ENCODE data around the gene CACNA2D3. TPM values are rescaled to one million over a fixed set of nuclear protein-coding genes. Genes with fewer than 3 reads are reported as not detected.

Gene CACNA2D3
- total and polyA plus RNA-seq, 7 experiments from 2014 or later: 0.27 to 4.1 TPM; not detected in 5

DNA sequence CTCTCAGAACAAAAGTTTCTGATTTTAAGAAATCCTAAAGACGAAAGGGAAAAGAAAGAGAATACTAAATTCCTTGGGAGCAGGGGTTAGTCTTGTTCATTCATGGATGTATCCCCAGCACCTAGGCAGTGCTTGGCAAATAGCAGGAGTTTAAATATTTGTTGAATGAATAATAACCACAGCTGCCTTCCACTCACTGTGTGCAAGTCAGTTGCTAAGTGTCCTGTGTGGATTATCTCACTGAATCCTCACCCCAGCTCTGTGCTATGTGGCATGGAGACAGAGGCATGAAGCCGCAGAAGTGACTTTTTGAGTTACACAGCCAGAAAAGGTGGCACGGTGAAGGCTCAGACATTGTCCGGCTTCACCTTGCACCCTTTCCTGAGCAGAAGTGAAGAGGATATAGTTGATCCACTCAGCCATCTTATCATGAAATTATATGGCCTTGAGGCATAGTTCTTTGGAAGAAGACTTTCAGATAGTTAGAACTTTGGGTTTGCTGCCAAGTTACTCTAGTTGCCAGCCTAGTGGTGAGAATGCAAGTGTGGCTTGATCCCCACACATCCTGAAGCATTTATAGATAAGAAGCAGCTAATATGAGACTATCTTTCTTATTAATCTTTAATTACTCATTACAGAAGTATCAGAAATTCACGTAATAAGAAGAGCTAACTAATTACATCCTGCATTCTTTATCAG is 450.0 kb downstream of the CACNA2D3 start:
- Histone ChIP-seq H3K36me3 (ENCODE audit: control insufficient read depth in 2 of 3, insufficient read depth in 3 of 3, low read length in 3 of 3) (no peaks in the 10 kb centered on the region), H3K4me1 (ENCODE audit: control insufficient read depth in 2 of 2, insufficient read depth in 2 of 2, low read length in 2 of 2) (no peaks in the 10 kb centered on the region), H3K9me3 (ENCODE audit: control insufficient read depth in 2 of 3, low read length in 3 of 3) (no peaks in the 10 kb centered on the region), H3K27ac (ENCODE audit: low read depth, low read length) (no peak overlapping the region), H3K27me3 (ENCODE audit: control insufficient read depth in 2 of 2, insufficient read depth in 2 of 2, low read length in 2 of 2) (no peaks in the 10 kb centered on the region), H3K4me3 (ENCODE audit: low read length) (no peak overlapping the region)
- H3K9me3 Mint-ChIP-seq: peaks cover 0 to 5% (median 1%) of the 10 kb centered on the region in 11 donors
- intact Hi-C loops (cut with micrococcal nuclease): no loop called here
- H3K36me3 Mint-ChIP-seq: no peaks in the 10 kb centered on the region
- ChIA-PET CTCF (no interaction called here), POLR2A (no interaction called here)
- no peak overlapping the region for H3K4me3 Mint-ChIP-seq
- H3K4me1 Mint-ChIP-seq: no peaks in the 10 kb centered on the region
- no peak for DNase-seq
- ATAC-seq: no peak
- peaks cover 0 to 6% (median 0%) of the 10 kb centered on the region in 5 donors for H3K27me3 Mint-ChIP-seq
- no peak overlapping the region for H3K27ac Mint-ChIP-seq

DNA sequence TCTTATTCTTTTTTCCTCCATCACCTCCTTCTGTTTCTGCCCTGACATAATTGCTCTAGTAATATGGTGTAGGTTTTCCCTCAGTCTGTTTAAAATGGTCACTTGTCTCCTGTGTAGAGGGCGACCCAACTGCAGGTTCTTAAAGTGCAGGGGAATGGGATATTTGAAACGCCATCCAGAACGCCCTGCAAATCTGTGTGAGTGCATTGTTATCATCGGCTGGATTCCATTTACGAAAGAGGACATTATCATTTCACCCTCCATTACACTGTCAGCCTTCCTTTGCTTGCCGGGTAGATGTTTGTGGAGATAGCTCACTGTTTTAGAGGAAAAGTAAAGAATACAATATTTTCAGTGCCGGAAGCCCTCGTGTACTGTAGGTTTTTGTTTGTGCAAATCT is 451.5 kb downstream of the CACNA2D3 start:
- H3K36me3 ChIP-seq (ENCODE audit: control insufficient read depth in 2 of 3, insufficient read depth in 3 of 3, low read length in 3 of 3): no peaks in the 10 kb centered on the region
- no peak overlapping the region for H3K4me3 ChIP-seq (ENCODE audit: low read length)
- POLR2A ChIA-PET: no interaction called here
- DNase-seq (no peak), ATAC-seq (no peak)
- no peak overlapping the region for H3K27ac ChIP-seq (ENCODE audit: low read depth, low read length)
- H3K27me3 Mint-ChIP-seq: peaks cover 0 to 6% (median 0%) of the 10 kb centered on the region in 5 donors
- no peaks in the 10 kb centered on the region for H3K9me3 ChIP-seq (ENCODE audit: control insufficient read depth in 2 of 3, low read length in 3 of 3)
- intact Hi-C loops (cut with micrococcal nuclease): no loop called here
- no peaks in the 10 kb centered on the region for H3K4me1 ChIP-seq (ENCODE audit: control insufficient read depth in 2 of 2, insufficient read depth in 2 of 2, low read length in 2 of 2)
- no peak overlapping the region for H3K27ac Mint-ChIP-seq
- CTCF ChIA-PET: no interaction called here
- no peaks in the 10 kb centered on the region for H3K36me3 Mint-ChIP-seq
- H3K27me3 ChIP-seq (ENCODE audit: control insufficient read depth in 2 of 2, insufficient read depth in 2 of 2, low read length in 2 of 2): no peaks in the 10 kb centered on the region
- peaks cover 0 to 7% (median 2%) of the 10 kb centered on the region in 11 donors for H3K9me3 Mint-ChIP-seq
- H3K4me3 Mint-ChIP-seq: no peak overlapping the region
- no peaks in the 10 kb centered on the region for H3K4me1 Mint-ChIP-seq

DNA sequence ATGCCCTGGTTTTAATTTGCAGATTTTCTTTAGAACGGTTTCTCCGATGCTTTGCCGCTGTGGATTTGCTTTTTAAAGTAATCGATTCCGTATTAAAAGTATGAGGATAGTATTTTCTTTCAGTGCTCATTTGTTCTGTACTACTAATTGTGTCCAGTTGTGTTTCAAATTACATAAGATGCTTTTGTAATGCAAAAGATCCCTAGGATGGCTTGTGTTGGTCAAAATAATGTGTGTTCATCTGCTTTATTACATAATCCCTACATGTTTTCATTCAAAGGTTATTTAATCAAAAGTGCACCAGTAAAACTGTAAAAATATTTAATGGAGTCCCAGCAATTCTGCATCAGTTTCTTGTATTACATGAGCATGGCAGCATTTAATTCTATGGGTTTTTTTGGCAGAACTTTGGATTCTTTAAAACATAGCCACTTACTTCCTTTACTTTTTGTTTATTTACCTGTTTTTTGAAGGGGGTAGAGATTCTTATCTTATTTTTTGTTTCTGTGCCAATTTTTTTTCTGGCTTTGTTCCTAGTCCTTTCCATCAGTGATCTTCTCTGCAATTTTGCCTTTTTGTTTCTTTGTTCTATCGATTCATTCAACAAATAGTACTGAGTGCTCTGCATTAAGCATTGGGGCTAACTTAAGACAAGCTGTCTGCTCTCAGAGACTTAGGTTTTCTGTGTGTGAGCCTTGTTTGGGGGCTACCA is 452.7 kb downstream of the CACNA2D3 start:
- no peaks in the 10 kb centered on the region for H3K4me1 ChIP-seq (ENCODE audit: control insufficient read depth in 2 of 2, insufficient read depth in 2 of 2, low read length in 2 of 2)
- H3K27ac ChIP-seq (ENCODE audit: low read depth, low read length): no peak overlapping the region
- H3K27me3 ChIP-seq (ENCODE audit: control insufficient read depth in 2 of 2, insufficient read depth in 2 of 2, low read length in 2 of 2): no peaks in the 10 kb centered on the region
- intact Hi-C loops (cut with micrococcal nuclease): no loop called here
- Mint-ChIP-seq H3K4me3 (no peak overlapping the region), H3K9me3 (peaks cover 0 to 12% (median 2%) of the 10 kb centered on the region in 11 donors), H3K4me1 (no peaks in the 10 kb centered on the region), H3K36me3 (no peaks in the 10 kb centered on the region), H3K27ac (no peak overlapping the region), H3K27me3 (peaks cover 0 to 6% (median 0%) of the 10 kb centered on the region in 5 donors)
- H3K9me3 ChIP-seq (ENCODE audit: control insufficient read depth in 2 of 3, low read length in 3 of 3): no peaks in the 10 kb centered on the region
- no peaks in the 10 kb centered on the region for H3K36me3 ChIP-seq (ENCODE audit: control insufficient read depth in 2 of 3, insufficient read depth in 3 of 3, low read length in 3 of 3)
- ATAC-seq (no peak), DNase-seq (no peak)
- CTCF ChIA-PET: no interaction called here
- no peak overlapping the region for H3K4me3 ChIP-seq (ENCODE audit: low read length)
- POLR2A ChIA-PET: no interaction called here

DNA sequence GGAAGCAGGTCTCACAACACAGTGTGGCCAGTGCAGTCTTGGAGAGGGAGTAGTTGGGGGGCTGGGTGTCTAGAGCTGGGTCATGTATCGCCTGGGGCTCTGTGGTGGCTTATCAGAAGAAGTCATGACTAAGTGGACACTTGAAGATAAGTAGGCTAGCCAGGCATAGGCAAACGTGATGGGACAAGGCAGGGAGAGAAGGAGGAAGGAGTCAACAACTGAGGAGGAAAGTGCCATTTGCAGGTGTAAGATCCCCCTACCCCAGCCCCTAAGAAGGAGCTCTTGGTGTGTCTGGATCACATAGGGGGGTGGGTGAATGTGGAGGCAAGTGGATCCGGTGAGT is 453.2 kb downstream of the CACNA2D3 start:
- ATAC-seq (no peak), DNase-seq (no peak)
- Mint-ChIP-seq H3K4me3 (no peak overlapping the region), H3K9me3 (peaks cover 0 to 12% (median 2%) of the 10 kb centered on the region in 11 donors), H3K27me3 (peaks cover 0 to 6% (median 0%) of the 10 kb centered on the region in 5 donors), H3K4me1 (no peaks in the 10 kb centered on the region), H3K27ac (no peak overlapping the region), H3K36me3 (no peaks in the 10 kb centered on the region)
- no peaks in the 10 kb centered on the region for H3K27me3 ChIP-seq (ENCODE audit: control insufficient read depth in 2 of 2, insufficient read depth in 2 of 2, low read length in 2 of 2)
- H3K9me3 ChIP-seq (ENCODE audit: control insufficient read depth in 2 of 3, low read length in 3 of 3): no peaks in the 10 kb centered on the region
- H3K36me3 ChIP-seq (ENCODE audit: control insufficient read depth in 2 of 3, insufficient read depth in 3 of 3, low read length in 3 of 3): no peaks in the 10 kb centered on the region
- no peak overlapping the region for H3K4me3 ChIP-seq (ENCODE audit: low read length)
- H3K4me1 ChIP-seq (ENCODE audit: control insufficient read depth in 2 of 2, insufficient read depth in 2 of 2, low read length in 2 of 2): no peaks in the 10 kb centered on the region
- CTCF ChIA-PET: no interaction called here
- POLR2A ChIA-PET: no interaction called here
- H3K27ac ChIP-seq (ENCODE audit: low read depth, low read length): no peak overlapping the region
- intact Hi-C loops (cut with micrococcal nuclease): no loop called here

DNA sequence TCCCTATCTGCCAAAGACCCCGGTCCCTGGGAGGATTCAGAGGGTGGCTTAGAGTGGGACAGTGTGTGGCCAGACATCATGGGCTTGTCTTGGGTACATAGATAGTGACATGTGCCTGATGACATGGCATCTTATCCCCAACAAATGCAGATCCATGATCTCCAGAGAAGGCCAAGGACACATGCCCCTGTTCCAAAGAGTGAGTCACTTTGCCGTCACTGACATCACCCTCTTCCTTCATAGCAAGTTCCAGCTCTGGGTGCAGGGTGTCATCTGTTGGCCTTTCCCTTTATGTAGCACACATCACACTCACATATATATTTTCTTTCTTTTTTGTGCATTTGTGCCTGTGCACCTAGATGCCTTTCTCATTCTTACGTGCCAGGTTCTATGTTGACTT is 455.0 kb downstream of the CACNA2D3 start:
- peaks cover 0 to 12% (median 3%) of the 10 kb centered on the region in 11 donors for H3K9me3 Mint-ChIP-seq
- peaks cover 0 to 10% (median 0%) of the 10 kb centered on the region in 5 donors for H3K27me3 Mint-ChIP-seq
- ChIA-PET CTCF (no interaction called here), POLR2A (no interaction called here)
- DNase-seq (no peak), ATAC-seq (no peak)
- no peaks in the 10 kb centered on the region for H3K4me1 Mint-ChIP-seq
- Histone ChIP-seq H3K36me3 (ENCODE audit: control insufficient read depth in 2 of 3, insufficient read depth in 3 of 3, low read length in 3 of 3) (no peaks in the 10 kb centered on the region), H3K27me3 (ENCODE audit: control insufficient read depth in 2 of 2, insufficient read depth in 2 of 2, low read length in 2 of 2) (no peaks in the 10 kb centered on the region), H3K4me3 (ENCODE audit: low read length) (no peak overlapping the region), H3K27ac (ENCODE audit: low read depth, low read length) (no peak overlapping the region), H3K9me3 (ENCODE audit: control insufficient read depth in 2 of 3, low read length in 3 of 3) (no peaks in the 10 kb centered on the region), H3K4me1 (ENCODE audit: control insufficient read depth in 2 of 2, insufficient read depth in 2 of 2, low read length in 2 of 2) (no peaks in the 10 kb centered on the region)
- intact Hi-C loops (cut with micrococcal nuclease): no loop called here
- no peak overlapping the region for H3K27ac Mint-ChIP-seq
- no peak overlapping the region for H3K4me3 Mint-ChIP-seq
- H3K36me3 Mint-ChIP-seq: no peaks in the 10 kb centered on the region

DNA sequence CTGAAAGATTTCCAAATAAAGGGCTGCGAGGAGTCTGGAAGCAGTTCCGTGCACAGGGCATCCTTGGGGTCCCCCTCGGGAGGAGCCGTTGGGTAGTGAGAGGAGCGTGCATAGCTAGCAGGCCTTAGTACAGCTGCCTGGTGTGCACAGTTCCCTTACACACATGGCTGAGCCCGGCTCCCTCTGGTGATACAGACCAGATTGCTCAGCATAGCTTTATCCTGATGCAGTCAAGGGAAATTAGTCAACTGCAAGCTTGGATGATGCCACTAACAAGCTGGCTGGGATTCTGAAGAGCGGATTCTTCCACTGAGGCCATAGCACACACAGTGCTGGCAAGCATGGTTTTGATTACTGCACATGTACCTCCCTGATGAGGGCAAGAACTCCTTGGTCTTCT is 456.1 kb downstream of the CACNA2D3 start:
- no peak overlapping the region for H3K4me3 Mint-ChIP-seq
- ATAC-seq (no peak), DNase-seq (no peak)
- H3K9me3 Mint-ChIP-seq: peaks cover 0 to 12% (median 3%) of the 10 kb centered on the region in 11 donors
- H3K27me3 ChIP-seq (ENCODE audit: control insufficient read depth in 2 of 2, insufficient read depth in 2 of 2, low read length in 2 of 2): no peaks in the 10 kb centered on the region
- no peak overlapping the region for H3K27ac ChIP-seq (ENCODE audit: low read depth, low read length)
- ChIA-PET CTCF (no interaction called here), POLR2A (no interaction called here)
- no peaks in the 10 kb centered on the region for H3K9me3 ChIP-seq (ENCODE audit: control insufficient read depth in 2 of 3, low read length in 3 of 3)
- no peak overlapping the region for H3K4me3 ChIP-seq (ENCODE audit: low read length)
- H3K36me3 Mint-ChIP-seq: no peaks in the 10 kb centered on the region
- no peaks in the 10 kb centered on the region for H3K4me1 Mint-ChIP-seq
- no peaks in the 10 kb centered on the region for H3K4me1 ChIP-seq (ENCODE audit: control insufficient read depth in 2 of 2, insufficient read depth in 2 of 2, low read length in 2 of 2)
- H3K27ac Mint-ChIP-seq: no peak overlapping the region
- intact Hi-C loops (cut with micrococcal nuclease): no loop called here
- peaks cover 0 to 10% (median 0%) of the 10 kb centered on the region in 5 donors for H3K27me3 Mint-ChIP-seq
- no peaks in the 10 kb centered on the region for H3K36me3 ChIP-seq (ENCODE audit: control insufficient read depth in 2 of 3, insufficient read depth in 3 of 3, low read length in 3 of 3)

DNA sequence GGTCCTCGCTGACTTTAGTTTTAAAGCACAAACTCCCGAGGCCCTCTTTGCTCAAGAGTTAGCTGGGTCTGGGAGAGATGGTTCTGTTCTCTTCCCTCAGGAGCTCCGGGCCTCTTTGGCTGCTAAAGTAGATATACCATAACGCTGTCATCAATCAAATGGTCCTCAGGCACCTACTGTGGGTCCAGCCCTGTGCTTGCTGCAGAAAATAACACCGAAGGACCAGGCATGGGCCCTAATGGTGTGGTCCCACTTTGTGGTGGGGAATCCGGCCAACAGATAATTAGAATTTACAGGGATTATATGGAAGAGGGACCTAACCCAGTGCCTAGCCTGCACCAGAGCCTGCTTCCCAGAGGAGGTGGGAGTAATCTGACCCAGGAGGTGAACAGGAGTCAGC is 458.1 kb downstream of the CACNA2D3 start:
- Histone ChIP-seq H3K4me3 (ENCODE audit: low read length) (no peak overlapping the region), H3K4me1 (ENCODE audit: control insufficient read depth in 2 of 2, insufficient read depth in 2 of 2, low read length in 2 of 2) (no peaks in the 10 kb centered on the region), H3K27ac (ENCODE audit: low read depth, low read length) (no peak overlapping the region), H3K27me3 (ENCODE audit: control insufficient read depth in 2 of 2, insufficient read depth in 2 of 2, low read length in 2 of 2) (no peaks in the 10 kb centered on the region), H3K9me3 (ENCODE audit: control insufficient read depth in 2 of 3, low read length in 3 of 3) (no peaks in the 10 kb centered on the region), H3K36me3 (ENCODE audit: control insufficient read depth in 2 of 3, insufficient read depth in 3 of 3, low read length in 3 of 3) (no peaks in the 10 kb centered on the region)
- ChIA-PET CTCF (no interaction called here), POLR2A (no interaction called here)
- Mint-ChIP-seq H3K36me3 (no peaks in the 10 kb centered on the region), H3K4me3 (no peak overlapping the region), H3K4me1 (no peaks in the 10 kb centered on the region), H3K27me3 (peaks cover 0 to 10% (median 0%) of the 10 kb centered on the region in 5 donors), H3K27ac (no peak overlapping the region), H3K9me3 (peaks cover 0 to 24% (median 5%) of the 10 kb centered on the region in 11 donors)
- intact Hi-C loops (cut with micrococcal nuclease): no loop called here
- DNase-seq (no peak), ATAC-seq (no peak)
